ENCODE results near the gene SLC12A7. TPM values are rescaled to one million over a fixed set of nuclear protein-coding genes. Genes with fewer than 3 reads are reported as not detected.

The SLC12A7 gene
- total RNA-seq, 1 donor from 2014 or later: 11.5 TPM

DNA sequence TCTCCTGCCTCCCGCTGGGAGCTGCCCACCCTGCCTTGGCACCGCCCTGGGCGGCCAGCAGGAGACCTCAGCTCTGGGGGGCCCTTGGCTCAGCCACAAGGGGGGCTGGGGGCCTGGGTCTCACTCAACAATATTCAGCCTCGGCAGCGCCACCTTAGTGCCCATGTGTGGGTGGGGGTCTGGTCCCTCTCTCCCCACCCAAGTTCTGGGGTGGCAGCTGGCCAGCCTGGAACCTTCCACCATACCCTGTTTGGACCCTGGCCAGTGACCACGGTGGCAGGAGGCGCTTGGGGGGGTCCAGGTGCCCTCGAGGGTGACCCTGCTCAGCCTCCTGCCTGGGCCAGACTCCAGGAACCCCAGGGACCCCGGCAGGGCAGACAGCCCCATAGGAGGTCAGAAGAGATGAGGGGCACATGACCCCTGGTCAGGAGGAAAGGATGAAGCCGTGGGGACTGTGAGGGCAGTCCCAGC, 81.0 kb downstream of the SLC12A7 start:
- TF ChIP-seq, protein P1, sequence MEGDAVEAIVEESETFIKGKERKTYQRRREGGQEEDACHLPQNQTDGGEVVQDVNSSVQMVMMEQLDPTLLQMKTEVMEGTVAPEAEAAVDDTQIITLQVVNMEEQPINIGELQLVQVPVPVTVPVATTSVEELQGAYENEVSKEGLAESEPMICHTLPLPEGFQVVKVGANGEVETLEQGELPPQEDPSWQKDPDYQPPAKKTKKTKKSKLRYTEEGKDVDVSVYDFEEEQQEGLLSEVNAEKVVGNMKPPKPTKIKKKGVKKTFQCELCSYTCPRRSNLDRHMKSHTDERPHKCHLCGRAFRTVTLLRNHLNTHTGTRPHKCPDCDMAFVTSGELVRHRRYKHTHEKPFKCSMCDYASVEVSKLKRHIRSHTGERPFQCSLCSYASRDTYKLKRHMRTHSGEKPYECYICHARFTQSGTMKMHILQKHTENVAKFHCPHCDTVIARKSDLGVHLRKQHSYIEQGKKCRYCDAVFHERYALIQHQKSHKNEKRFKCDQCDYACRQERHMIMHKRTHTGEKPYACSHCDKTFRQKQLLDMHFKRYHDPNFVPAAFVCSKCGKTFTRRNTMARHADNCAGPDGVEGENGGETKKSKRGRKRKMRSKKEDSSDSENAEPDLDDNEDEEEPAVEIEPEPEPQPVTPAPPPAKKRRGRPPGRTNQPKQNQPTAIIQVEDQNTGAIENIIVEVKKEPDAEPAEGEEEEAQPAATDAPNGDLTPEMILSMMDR (IDR thresholded peaks at IDR 0.05): no peak
- H3K4me1 Mint-ChIP-seq (ENCODE audit: unreplicated experiment): no peaks in the 10 kb centered on the region
- H3K27ac Mint-ChIP-seq (ENCODE audit: unreplicated experiment): no peak overlapping the region
- no peak overlapping the region for H3K4me3 Mint-ChIP-seq (ENCODE audit: unreplicated experiment)
- DNase-seq (ENCODE audit: extremely low spot score, unreplicated experiment): no peak
- H3K27me3 Mint-ChIP-seq (ENCODE audit: unreplicated experiment): peaks cover 12% of the 10 kb centered on the region
- no peaks in the 10 kb centered on the region for H3K36me3 Mint-ChIP-seq (ENCODE audit: unreplicated experiment)
- no peaks in the 10 kb centered on the region for H3K9me3 Mint-ChIP-seq (ENCODE audit: unreplicated experiment)

DNA sequence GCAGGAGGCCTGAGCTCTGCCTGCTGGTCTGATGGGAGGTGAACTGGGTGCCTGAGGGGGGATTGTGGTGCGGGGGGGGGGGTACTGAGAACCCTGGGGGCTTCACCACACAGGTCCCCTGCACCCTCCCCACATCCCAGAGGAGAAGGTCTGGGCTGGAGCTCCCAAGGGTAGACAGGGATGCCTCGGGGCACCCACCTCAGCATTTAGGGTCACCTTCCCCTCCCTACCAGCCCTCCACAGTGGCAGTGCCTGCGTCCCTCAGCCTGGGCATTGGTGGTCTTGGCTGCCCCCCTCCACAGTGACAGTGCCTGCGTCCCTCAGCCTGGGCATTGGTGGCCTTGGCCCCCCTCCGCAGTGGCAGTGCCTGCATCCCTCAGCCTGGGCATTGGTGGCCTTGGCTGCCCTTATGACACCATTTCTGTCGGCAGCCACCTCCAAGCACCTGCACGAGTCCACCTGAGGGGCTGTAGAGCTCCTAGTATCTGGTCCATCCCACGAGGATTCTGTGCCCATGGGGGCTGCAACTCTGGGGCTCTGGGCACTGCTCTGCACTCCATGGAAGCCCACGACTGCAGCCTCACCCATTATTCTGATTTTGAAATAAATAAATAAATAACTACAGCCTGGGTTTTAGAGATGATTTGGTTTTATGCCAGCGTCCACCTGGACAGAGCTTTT, 81.8 kb downstream of the SLC12A7 start:
- Mint-ChIP-seq H3K27ac (ENCODE audit: unreplicated experiment) (no peak overlapping the region), H3K4me3 (ENCODE audit: unreplicated experiment) (no peak overlapping the region), H3K4me1 (ENCODE audit: unreplicated experiment) (no peaks in the 10 kb centered on the region), H3K27me3 (ENCODE audit: unreplicated experiment) (peaks cover 12% of the 10 kb centered on the region), H3K36me3 (ENCODE audit: unreplicated experiment) (no peaks in the 10 kb centered on the region), H3K9me3 (ENCODE audit: unreplicated experiment) (no peaks in the 10 kb centered on the region)
- TF ChIP-seq, protein P1 (IDR thresholded peaks at IDR 0.05): no peak
- DNase-seq (ENCODE audit: extremely low spot score, unreplicated experiment): no peak

DNA sequence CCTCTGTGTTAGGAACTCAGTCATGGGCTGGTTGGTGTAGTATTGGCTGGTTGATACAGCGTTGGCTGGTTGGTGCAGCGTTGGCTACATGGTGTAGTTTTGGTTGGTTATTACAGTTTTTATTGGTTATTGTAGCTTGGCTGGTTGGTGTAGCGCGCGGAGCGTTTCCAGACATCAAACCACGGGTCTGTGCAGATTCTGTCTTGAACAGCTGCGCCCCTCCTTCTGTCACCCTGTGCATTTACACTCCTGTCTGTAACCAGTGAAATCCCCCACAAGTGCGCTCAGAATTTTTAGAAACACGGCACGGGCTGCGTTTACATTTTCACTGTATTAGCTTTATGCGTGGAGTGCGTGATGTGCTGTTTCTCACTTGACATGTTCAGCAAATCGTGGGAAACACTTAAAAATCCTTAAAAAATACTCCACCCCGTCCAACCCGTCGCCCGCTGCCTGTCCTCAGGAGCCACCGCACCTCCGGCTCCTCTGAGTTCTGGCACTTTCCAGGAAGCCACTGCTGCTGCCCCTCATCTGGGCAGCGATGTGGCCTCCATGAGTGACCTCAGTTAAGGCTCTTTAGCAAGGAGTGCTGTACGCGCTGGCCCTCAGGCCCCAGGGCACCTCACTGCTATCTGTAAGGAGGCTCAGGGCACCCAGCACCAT, 82.5 kb downstream of the SLC12A7 start:
- Mint-ChIP-seq H3K9me3 (ENCODE audit: unreplicated experiment) (no peaks in the 10 kb centered on the region), H3K4me1 (ENCODE audit: unreplicated experiment) (no peaks in the 10 kb centered on the region)

DNA sequence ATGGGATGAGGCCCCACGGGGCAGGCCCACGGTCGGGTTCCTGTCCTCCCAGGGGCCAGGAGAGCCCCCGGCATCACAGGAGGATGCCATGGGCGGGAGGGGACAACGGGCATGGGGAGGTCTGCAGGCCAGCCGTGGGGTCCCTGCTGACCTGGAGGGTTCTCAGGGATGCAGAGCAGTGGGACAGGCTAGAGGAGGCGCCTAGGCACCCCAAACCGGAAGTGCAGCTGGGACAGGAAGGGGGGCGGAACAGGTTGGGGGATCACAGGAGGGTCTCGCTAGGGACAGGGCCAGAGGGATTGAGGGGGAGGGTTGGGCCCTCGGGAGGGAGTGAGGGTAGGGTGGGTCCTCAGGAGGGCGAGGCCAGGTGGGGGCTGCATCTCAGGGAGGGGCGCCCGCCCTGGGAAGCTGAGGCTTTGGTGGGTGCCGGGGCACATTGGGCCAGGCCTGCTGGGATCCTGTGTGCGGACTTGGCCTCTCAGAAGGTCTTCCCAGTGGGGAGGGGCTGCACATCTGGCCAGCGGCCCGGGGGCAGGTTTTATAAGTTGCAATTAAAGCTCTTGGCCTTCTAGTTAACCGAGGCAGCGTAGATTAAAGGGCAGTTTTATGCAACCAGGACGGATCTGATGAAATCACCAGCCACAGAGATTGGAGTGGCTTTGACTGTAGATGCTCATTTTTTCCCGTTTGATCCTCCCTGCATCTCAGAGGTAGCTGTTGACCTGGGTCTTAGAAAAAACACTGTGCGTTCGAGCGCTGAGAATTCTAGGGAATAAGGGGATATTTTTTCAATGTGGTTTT, 83.2 kb downstream of the SLC12A7 start:
- Mint-ChIP-seq H3K36me3 (ENCODE audit: unreplicated experiment) (no peaks in the 10 kb centered on the region), H3K27me3 (ENCODE audit: unreplicated experiment) (peaks cover 12% of the 10 kb centered on the region), H3K9me3 (ENCODE audit: unreplicated experiment) (no peaks in the 10 kb centered on the region), H3K4me3 (ENCODE audit: unreplicated experiment) (no peak overlapping the region), H3K27ac (ENCODE audit: unreplicated experiment) (no peak overlapping the region), H3K4me1 (ENCODE audit: unreplicated experiment) (no peaks in the 10 kb centered on the region)
- DNase-seq (ENCODE audit: extremely low spot score, unreplicated experiment): no peak
- TF ChIP-seq, protein P1 (IDR thresholded peaks at IDR 0.05): no peak

More for the DNA sequence above, 82.5 kb downstream of the SLC12A7 start:
- DNase-seq (ENCODE audit: extremely low spot score, unreplicated experiment): no peak
- peaks cover 12% of the 10 kb centered on the region for H3K27me3 Mint-ChIP-seq (ENCODE audit: unreplicated experiment)
- no peak overlapping the region for H3K4me3 Mint-ChIP-seq (ENCODE audit: unreplicated experiment)
- H3K27ac Mint-ChIP-seq (ENCODE audit: unreplicated experiment): no peak overlapping the region
- H3K36me3 Mint-ChIP-seq (ENCODE audit: unreplicated experiment): no peaks in the 10 kb centered on the region
- TF ChIP-seq, protein P1 (IDR thresholded peaks at IDR 0.05): no peak

All from osteocyte (in vitro differentiated cells).